HepG2 (cell line): ENCODE data around the gene MCTS1. TPM values are rescaled to one million over a fixed set of nuclear protein-coding genes. Genes with fewer than 3 reads are reported as not detected.

ENCODE experiments used
- CERS6 ChIP-seq: sonication (generic); formaldehyde crosslinking; IDR thresholded peaks from 2 replicates; pipeline ENCODE4 v1.5.0; 2020; ENCODE audit warnings: missing genetic modification reagents
- CSRNP2 ChIP-seq: sonication (generic); formaldehyde crosslinking; conservative IDR thresholded peaks from 2 replicates; pipeline ENCODE4 v1.8.0; 2022; ENCODE audit warnings: low read depth, missing genetic modification reagents
- DPF2 ChIP-seq: sonication (generic); formaldehyde crosslinking; IDR thresholded peaks from 2 replicates; pipeline ENCODE4 v1.4.0; 2020; ENCODE audit warnings: mild to moderate bottlenecking, low read depth, missing genetic modification reagents, borderline replicate concordance
- GTF3A ChIP-seq: sonication (generic); formaldehyde crosslinking; conservative IDR thresholded peaks from 2 replicates; pipeline ENCODE4 v1.4.0; 2020; ENCODE audit warnings: mild to moderate bottlenecking, missing genetic modification reagents
- HCFC1 ChIP-seq: fragments of 150-350 bp; IDR thresholded peaks from 2 replicates; pipeline ENCODE4 v1.6.1; 2014; ENCODE audit warnings: low read depth, low read length
- HNF1A ChIP-seq, 2 experiments: sonication (generic) in 1 of 2; formaldehyde crosslinking in 1 of 2; IDR thresholded peaks; 2 replicates each; pipeline versions ENCODE4 v1.4.0 to v1.6.1; 2016 to 2020; ENCODE audit warnings: borderline replicate concordance in 1 of 2, low read depth in 1 of 2, mild to moderate bottlenecking in 1 of 2, missing genetic modification reagents in 1 of 2
- KLF13 ChIP-seq: sonication (generic); formaldehyde crosslinking; IDR thresholded peaks from 2 replicates; pipeline ENCODE4 v1.4.0; 2020; ENCODE audit warnings: mild to moderate bottlenecking, missing genetic modification reagents
- KLF16 ChIP-seq, 2 experiments: sonication (generic) in 1 of 2; formaldehyde crosslinking in 1 of 2; IDR thresholded peaks; 2 replicates each; pipeline versions ENCODE4 v1.6.1 to v1.8.0; 2016 to 2023; ENCODE audit warnings: missing genetic modification reagents in 2 of 2, missing compliant biosample characterization in 1 of 2
- NFYB ChIP-seq: sonication (generic); formaldehyde crosslinking; IDR thresholded peaks from 2 replicates; pipeline ENCODE4 v1.4.0; 2020; ENCODE audit warnings: missing genetic modification reagents
- NKX3-1 ChIP-seq: sonication (generic); formaldehyde crosslinking; IDR thresholded peaks from 2 replicates; pipeline ENCODE4 v1.5.0; 2020; ENCODE audit warnings: missing genetic modification reagents
- PHF21A ChIP-seq: sonication (generic); formaldehyde crosslinking; IDR thresholded peaks from 2 replicates; pipeline ENCODE4 v1.5.0; 2020; ENCODE audit warnings: mild to moderate bottlenecking, missing genetic modification reagents
- RFX3 ChIP-seq: IDR thresholded peaks from 2 replicates; pipeline ENCODE4 v1.6.1; 2016; ENCODE audit warnings: missing biosample characterization, missing genetic modification reagents
- RFX5 ChIP-seq: IDR thresholded peaks from 2 replicates; pipeline ENCODE4 v1.6.1; 2011; ENCODE audit warnings: low read depth, low read length, improper control_type of control experiment
- SAP130 ChIP-seq: IDR thresholded peaks from 2 replicates; pipeline ENCODE4 v1.6.1; 2016; ENCODE audit warnings: low read depth
- TBX3 ChIP-seq: fragments of 450-650 bp; IDR thresholded peaks from 2 replicates; pipeline ENCODE4 v1.6.1; 2017; ENCODE audit warnings: antibody characterized with exemption, mild to moderate bottlenecking, inconsistent platforms, borderline replicate concordance
- ZBTB21 ChIP-seq: sonication (generic); formaldehyde crosslinking; IDR thresholded peaks from 2 replicates; pipeline ENCODE4 v1.4.0; 2020; ENCODE audit warnings: missing genetic modification reagents
- ZMAT3 ChIP-seq: sonication (generic); formaldehyde crosslinking; conservative IDR thresholded peaks from 2 replicates; pipeline ENCODE4 v1.7.0; 2021; ENCODE audit warnings: missing genetic modification reagents
- ZMYM2 ChIP-seq: sonication (generic); formaldehyde crosslinking; IDR thresholded peaks from 2 replicates; pipeline ENCODE4 v1.8.0; 2022; ENCODE audit warnings: mild to moderate bottlenecking, missing genetic modification reagents
- ZNF34 ChIP-seq: sonication (generic); formaldehyde crosslinking; IDR thresholded peaks from 2 replicates; pipeline ENCODE4 v1.4.0; 2020; ENCODE audit warnings: mild to moderate bottlenecking, missing genetic modification reagents, borderline replicate concordance
- ZNF350 ChIP-seq: sonication (generic); formaldehyde crosslinking; IDR thresholded peaks from 2 replicates; pipeline ENCODE4 v1.4.0; 2020; ENCODE audit warnings: mild to moderate bottlenecking, low read depth, missing genetic modification reagents, borderline replicate concordance
- ZNF432 ChIP-seq: sonication (generic); formaldehyde crosslinking; IDR thresholded peaks from 2 replicates; pipeline ENCODE4 v1.5.0; 2020; ENCODE audit warnings: missing genetic modification reagents, mild to moderate bottlenecking, borderline replicate concordance
- ZNF441 ChIP-seq: sonication (generic); formaldehyde crosslinking; IDR thresholded peaks from 2 replicates; pipeline ENCODE4 v1.7.0; 2021; ENCODE audit warnings: missing genetic modification reagents, borderline replicate concordance
- ZNF607 ChIP-seq: sonication (generic); formaldehyde crosslinking; IDR thresholded peaks from 2 replicates; pipeline ENCODE4 v1.5.1; 2020; ENCODE audit warnings: missing genetic modification reagents, mild to moderate bottlenecking, borderline replicate concordance
- ZNF83 ChIP-seq: sonication (generic); formaldehyde crosslinking; IDR thresholded peaks from 2 replicates; pipeline ENCODE4 v1.4.0; 2020; ENCODE audit warnings: missing genetic modification reagents, mild to moderate bottlenecking, borderline replicate concordance
- ZSCAN9 ChIP-seq: IDR thresholded peaks from 2 replicates; pipeline ENCODE4 v1.6.1; 2016; ENCODE audit warnings: borderline replicate concordance
- polyA plus RNA-seq, 8 experiments: library from polyadenylated mRNA; depleted of rRNA in 3 of 8; stranded (reverse) in 7 of 8; unstranded in 1 of 8; fragments of >200 nt; fragmentation: Illumina TruSeq in 4 of 8; extraction: Trizol in 4 of 8; gene quantifications; 2 replicates each; pipeline versions ENCODE4 v1.2.1 to v1.2.3, GENCODE V29; 2011 to 2016; ENCODE audit warnings: low read depth in 4 of 8, missing spikeins in 1 of 8, mixed read lengths in 1 of 8; ENCODE audit not compliant: insufficient read depth in 1 of 8
- total RNA-seq, 5 experiments: library from RNA; depleted of rRNA; stranded (reverse); fragments of >200 nt; fragmentation: Illumina TruSeq; extraction: Trizol; gene quantifications; 2 replicates each; pipeline ENCODE4 v1.2.3, GENCODE V29; 2016; ENCODE audit warnings: low read depth in 1 of 5

Gene MCTS1
- total and polyA plus RNA-seq, 2 of the 13 experiments (the other 11 are each of a cell fraction or from before 2014, with no cell fraction given): 30.1 to 59.0 TPM

GRCh38 chrX:120603707-120604360, at the start of gene MCTS1 (continued):
- TF ChIP-seq CSRNP2 (CRISPR knock-in tag) (no peak), ZNF350 (no peak), ZNF607 (CRISPR knock-in tag) (no peak), ZNF34 (no peak), GTF3A (no peak), KLF13 (CRISPR knock-in tag) (no peak), CERS6 (no peak), ZBTB21 (CRISPR knock-in tag) (no peak), HNF1A (IDR thresholded peaks at IDR 0.05; ENCODE audit: low read depth) (no peak), HNF1A (CRISPR knock-in tag; IDR thresholded peaks at IDR 0.05; ENCODE audit: borderline replicate concordance) (no peak), ZNF83 (CRISPR knock-in tag) (no peak), NFYB (CRISPR knock-in tag) (no peak), DPF2 (CRISPR knock-in tag) (no peak), ZMYM2 (no peak), RFX5 (no peak), PHF21A (0 out of 2 replicates have a peak, but pooled peaks have one; percentile 46), ZNF432 (no peak), TBX3 (no peak), ZMAT3 (CRISPR knock-in tag) (no peak), ZSCAN9 (CRISPR knock-in tag) (no peak), SAP130 (CRISPR knock-in tag) (peak; percentile 63; the same call in 1 of the 2 replicates), RFX3 (no peak), KLF16 (CRISPR knock-in tag; IDR thresholded peaks at IDR 0.05) (no peak), ZNF441 (no peak), NKX3-1 (CRISPR knock-in tag) (no peak), HCFC1 (no peak)
